NT2/D1 (cell line): Measurements from ENCODE around the gene MTG1.

Source experiments
- SUZ12 ChIP-seq: IDR thresholded peaks from 2 replicates; pipeline ENCODE4 v1.6.1; 2011; ENCODE audit not compliant: insufficient read length, insufficient read depth; ENCODE audit errors: extremely low read depth
- YY1 ChIP-seq: IDR thresholded peaks from 2 replicates; pipeline ENCODE4 v1.6.1; 2011; ENCODE audit not compliant: insufficient read length, insufficient read depth
- ZNF274 ChIP-seq: IDR thresholded peaks from 2 replicates; pipeline ENCODE4 v1.6.1; 2011; ENCODE audit warnings: mild to moderate bottlenecking, low read depth, low read length

GRCh38 chr10:133383551-133383950 is 10.4 kb upstream of the MTG1 start:
- TF ChIP-seq ZNF274, result no peak
- TF ChIP-seq YY1, result no peak
- TF ChIP-seq SUZ12, result no peak
